Measurements from ENCODE around the gene IFT81.

The IFT81 gene

GRCh38 chr12:110088936-110089335 is 35.2 kb upstream of the IFT81 start:
- H3K27ac ChIP-seq (ENCODE audit: low read length, poor library complexity, severe bottlenecking), result no peak overlapping the region
- H2AK5ac ChIP-seq (ENCODE audit: low read length, severe bottlenecking), result no peak overlapping the region
- no peak overlapping the region for H2BK5ac ChIP-seq (ENCODE audit: low read depth, low read length, poor library complexity, severe bottlenecking)
- H3K23ac ChIP-seq (ENCODE audit: low read length in 2 of 2), result no peak overlapping the region
- H2BK15ac ChIP-seq (ENCODE audit: low read depth, poor library complexity, severe bottlenecking), result no peak overlapping the region
- H3K4me1 ChIP-seq (ENCODE audit: control insufficient read depth, insufficient read depth, low read depth, low read length), result no peaks in the 10 kb centered on the region
- no peak overlapping the region for H2BK120ac ChIP-seq (ENCODE audit: low read depth, low read length)
- 94% methylated on average over 5 of the region's 5 CpGs for WGBS
- H3K4ac ChIP-seq (ENCODE audit: low read depth in 1 of 2, low read length in 2 of 2), result no peak overlapping the region
- H3K18ac ChIP-seq (ENCODE audit: low read depth in 1 of 2, low read length in 2 of 2), result no peak overlapping the region
- no peak overlapping the region for H2BK12ac ChIP-seq (ENCODE audit: low read length in 2 of 2)
- no peak for DNase-seq
- H3K27me3 ChIP-seq (ENCODE audit: control insufficient read depth in 1 of 2, insufficient read depth in 1 of 2, low read length in 2 of 2), result peaks cover 35 to 40% of the 10 kb centered on the region in 2 experiments
- H3K9ac ChIP-seq (ENCODE audit: low read length), result no peak overlapping the region
- no peaks in the 10 kb centered on the region for H3K36me3 ChIP-seq (ENCODE audit: control insufficient read depth in 1 of 2, insufficient read depth in 2 of 2, low read depth in 1 of 2, low read length in 2 of 2)
- H3K9me3 ChIP-seq (ENCODE audit: control insufficient read depth, low read length), result no peaks in the 10 kb centered on the region
- H4K91ac ChIP-seq (ENCODE audit: low read length), result no peak overlapping the region
- no peak overlapping the region for H3K4me2 ChIP-seq (ENCODE audit: low read length, poor library complexity, severe bottlenecking)
- no peak overlapping the region for H3K14ac ChIP-seq (ENCODE audit: low read length in 2 of 2)
- H4K8ac ChIP-seq (ENCODE audit: low read length), result no peak overlapping the region
- no peaks in the 10 kb centered on the region for H3K79me1 ChIP-seq (replicated peaks; ENCODE audit: low read length, poor library complexity, severe bottlenecking)
- H3K4me3 ChIP-seq (ENCODE audit: insufficient read depth in 1 of 2, low read depth in 1 of 2, low read length in 2 of 2), result no peak overlapping the region
- no peak overlapping the region for H2AFZ ChIP-seq (ENCODE audit: low read depth, low read length)

GRCh38 chr12:110090266-110091135 is 33.7 kb upstream of the IFT81 start:
- Histone ChIP-seq H3K27ac (ENCODE audit: low read length, poor library complexity, severe bottlenecking) (no peak overlapping the region), H2AFZ (ENCODE audit: low read depth, low read length) (no peak overlapping the region), H3K4me3 (ENCODE audit: insufficient read depth in 1 of 2, low read depth in 1 of 2, low read length in 2 of 2) (no peak overlapping the region), H3K36me3 (ENCODE audit: control insufficient read depth in 1 of 2, insufficient read depth in 2 of 2, low read depth in 1 of 2, low read length in 2 of 2) (no peaks in the 10 kb centered on the region), H4K91ac (ENCODE audit: low read length) (no peak overlapping the region), H2AK5ac (ENCODE audit: low read length, severe bottlenecking) (no peak overlapping the region), H3K4me1 (ENCODE audit: control insufficient read depth, insufficient read depth, low read depth, low read length) (no peaks in the 10 kb centered on the region), H4K8ac (ENCODE audit: low read length) (no peak overlapping the region), H3K9me3 (ENCODE audit: control insufficient read depth, low read length) (no peaks in the 10 kb centered on the region), H2BK5ac (ENCODE audit: low read depth, low read length, poor library complexity, severe bottlenecking) (no peak overlapping the region), H2BK15ac (ENCODE audit: low read depth, poor library complexity, severe bottlenecking) (no peak overlapping the region), H2BK12ac (ENCODE audit: low read length in 2 of 2) (peak overlapping the region in 1 of 2 experiments; percentile 52), H3K79me1 (replicated peaks; ENCODE audit: low read length, poor library complexity, severe bottlenecking) (no peaks in the 10 kb centered on the region), H3K4me2 (ENCODE audit: low read length, poor library complexity, severe bottlenecking) (no peak overlapping the region), H3K9ac (ENCODE audit: low read length) (no peak overlapping the region), H3K23ac (ENCODE audit: low read length in 2 of 2) (no peak overlapping the region), H2BK120ac (ENCODE audit: low read depth, low read length) (no peak overlapping the region), H3K4ac (ENCODE audit: low read depth in 1 of 2, low read length in 2 of 2) (no peak overlapping the region), H3K14ac (ENCODE audit: low read length in 2 of 2) (no peak overlapping the region), H3K27me3 (ENCODE audit: control insufficient read depth in 1 of 2, insufficient read depth in 1 of 2, low read length in 2 of 2) (peaks cover 35 to 37% of the 10 kb centered on the region in 2 experiments), H3K18ac (ENCODE audit: low read depth in 1 of 2, low read length in 2 of 2) (no peak overlapping the region)
- DNase-seq, result no peak
- whole genome bisulfite sequencing, result 71% methylated on average over 8 of the region's 8 CpGs

- no peak overlapping the region for H2AK5ac ChIP-seq (ENCODE audit: low read length, severe bottlenecking)
- no peaks in the 10 kb centered on the region for H3K9me3 ChIP-seq (ENCODE audit: control insufficient read depth, low read length)
- H4K91ac ChIP-seq (ENCODE audit: low read length), result no peak overlapping the region
- H3K4ac ChIP-seq (ENCODE audit: low read depth in 1 of 2, low read length in 2 of 2), result no peak overlapping the region
- WGBS, result 82% methylated on average over 3 of the region's 3 CpGs
- H2AFZ ChIP-seq (ENCODE audit: low read depth, low read length), result no peak overlapping the region
- H3K4me1 ChIP-seq (ENCODE audit: control insufficient read depth, insufficient read depth, low read depth, low read length), result no peaks in the 10 kb centered on the region
- H3K4me3 ChIP-seq (ENCODE audit: insufficient read depth in 1 of 2, low read depth in 1 of 2, low read length in 2 of 2), result no peak overlapping the region
- H3K36me3 ChIP-seq (ENCODE audit: control insufficient read depth in 1 of 2, insufficient read depth in 2 of 2, low read depth in 1 of 2, low read length in 2 of 2), result no peaks in the 10 kb centered on the region
- no peak overlapping the region for H3K4me2 ChIP-seq (ENCODE audit: low read length, poor library complexity, severe bottlenecking)
- H3K23ac ChIP-seq (ENCODE audit: low read length in 2 of 2), result no peak overlapping the region
- no peaks in the 10 kb centered on the region for H3K79me1 ChIP-seq (replicated peaks; ENCODE audit: low read length, poor library complexity, severe bottlenecking)
- no peak overlapping the region for H2BK15ac ChIP-seq (ENCODE audit: low read depth, poor library complexity, severe bottlenecking)
- no peak overlapping the region for H3K27ac ChIP-seq (ENCODE audit: low read length, poor library complexity, severe bottlenecking)
- H2BK120ac ChIP-seq (ENCODE audit: low read depth, low read length), result no peak overlapping the region
- no peak overlapping the region for H3K9ac ChIP-seq (ENCODE audit: low read length)
- no peak overlapping the region for H3K18ac ChIP-seq (ENCODE audit: low read depth in 1 of 2, low read length in 2 of 2)
- H3K14ac ChIP-seq (ENCODE audit: low read length in 2 of 2), result no peak overlapping the region
- peaks cover 31 to 35% of the 10 kb centered on the region in 2 experiments for H3K27me3 ChIP-seq (ENCODE audit: control insufficient read depth in 1 of 2, insufficient read depth in 1 of 2, low read length in 2 of 2)
- no peak overlapping the region for H2BK12ac ChIP-seq (ENCODE audit: low read length in 2 of 2)
- DNase-seq, result no peak
- H2BK5ac ChIP-seq (ENCODE audit: low read depth, low read length, poor library complexity, severe bottlenecking), result no peak overlapping the region
- H4K8ac ChIP-seq (ENCODE audit: low read length), result no peak overlapping the region
These were observed 32.9 kb upstream of the IFT81 start for GRCh38 chr12:110091136-110091711.

DNA sequence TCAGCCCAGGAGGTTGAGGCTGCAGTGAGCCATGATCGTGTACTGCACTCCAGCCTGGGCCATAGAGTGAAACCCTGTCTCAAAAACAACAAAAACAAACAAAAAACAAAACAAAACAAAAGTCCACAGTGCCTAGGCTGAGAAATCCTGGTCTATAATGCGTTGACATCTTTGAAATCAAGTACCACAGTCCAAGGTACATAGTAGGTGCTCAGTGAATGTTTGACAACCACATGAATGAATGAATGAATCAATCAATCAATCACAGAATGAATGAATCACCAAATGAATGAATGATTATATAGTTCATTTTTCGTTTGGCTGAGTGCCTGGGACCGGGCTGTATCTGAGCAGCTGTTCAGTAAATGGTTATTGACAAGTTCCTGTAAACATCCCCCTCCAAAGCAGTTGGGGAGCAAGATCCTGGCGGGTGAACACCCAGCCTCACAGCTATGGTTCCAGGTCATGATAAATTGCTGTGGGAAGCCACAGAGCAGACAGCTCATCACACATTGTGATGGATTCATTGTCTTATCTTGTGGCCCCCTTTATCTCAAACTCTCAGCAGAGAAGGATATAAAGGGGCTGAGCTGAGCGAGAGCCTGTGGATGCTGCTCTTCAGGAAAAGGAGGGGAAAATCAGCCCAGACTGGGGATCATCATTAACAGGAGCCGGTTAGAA is 30.4 kb upstream of the IFT81 start:
- H3K4me2 ChIP-seq (ENCODE audit: low read length, poor library complexity, severe bottlenecking), result no peak overlapping the region
- no peak overlapping the region for H4K91ac ChIP-seq (ENCODE audit: low read length)
- no peak overlapping the region for H2BK15ac ChIP-seq (ENCODE audit: low read depth, poor library complexity, severe bottlenecking)
- H2BK120ac ChIP-seq (ENCODE audit: low read depth, low read length), result no peak overlapping the region
- no peak overlapping the region for H3K4ac ChIP-seq (ENCODE audit: low read depth in 1 of 2, low read length in 2 of 2)
- DNase-seq, result no peak
- H3K4me3 ChIP-seq (ENCODE audit: insufficient read depth in 1 of 2, low read depth in 1 of 2, low read length in 2 of 2), result no peak overlapping the region
- no peak overlapping the region for H2BK5ac ChIP-seq (ENCODE audit: low read depth, low read length, poor library complexity, severe bottlenecking)
- no peaks in the 10 kb centered on the region for H3K4me1 ChIP-seq (ENCODE audit: control insufficient read depth, insufficient read depth, low read depth, low read length)
- no peak overlapping the region for H3K9ac ChIP-seq (ENCODE audit: low read length)
- no peak overlapping the region for H3K14ac ChIP-seq (ENCODE audit: low read length in 2 of 2)
- no peak overlapping the region for H2BK12ac ChIP-seq (ENCODE audit: low read length in 2 of 2)
- no peak overlapping the region for H4K8ac ChIP-seq (ENCODE audit: low read length)
- no peaks in the 10 kb centered on the region for H3K36me3 ChIP-seq (ENCODE audit: control insufficient read depth in 1 of 2, insufficient read depth in 2 of 2, low read depth in 1 of 2, low read length in 2 of 2)
- H3K27me3 ChIP-seq (ENCODE audit: control insufficient read depth in 1 of 2, insufficient read depth in 1 of 2, low read length in 2 of 2), result peaks cover 29 to 30% of the 10 kb centered on the region in 2 experiments
- WGBS, result 65% methylated on average over 6 of the region's 7 CpGs
- H3K9me3 ChIP-seq (ENCODE audit: control insufficient read depth, low read length), result no peaks in the 10 kb centered on the region
- no peak overlapping the region for H3K18ac ChIP-seq (ENCODE audit: low read depth in 1 of 2, low read length in 2 of 2)
- H2AK5ac ChIP-seq (ENCODE audit: low read length, severe bottlenecking), result no peak overlapping the region
- no peak overlapping the region for H2AFZ ChIP-seq (ENCODE audit: low read depth, low read length)
- no peak overlapping the region for H3K27ac ChIP-seq (ENCODE audit: low read length, poor library complexity, severe bottlenecking)
- no peaks in the 10 kb centered on the region for H3K79me1 ChIP-seq (replicated peaks; ENCODE audit: low read length, poor library complexity, severe bottlenecking)
- no peak overlapping the region for H3K23ac ChIP-seq (ENCODE audit: low read length in 2 of 2)

Data from mesenchymal stem cell (in vitro differentiated cells and primary cell).